Upper lobe of left lung (tissue), 6 donors: ENCODE measurements around the gene SARDH. TPM values are rescaled to one million over a fixed set of nuclear protein-coding genes. Genes with fewer than 3 reads are reported as not detected.
A peak's percentile ranks its signal among the peaks of the same experiment; 100 is the strongest.

Experiments used
- ATAC-seq, 2 donors: fragments of 200-7000 bp; cut with Tn5 transposase; one replicate each; pipeline ENCODE4 v1.9.1; 2022; ENCODE audit warnings: mild to moderate bottlenecking in 2 of 2, moderate library complexity in 2 of 2; ENCODE audit not compliant: low FRiP score in 2 of 2
- DNase-seq, 2 donors: peaks; one replicate each; pipeline ENCODE4 v3.0.0-alpha.2; 2019 to 2020
- H3K27ac ChIP-seq, 4 donors: fragments of 200-600 bp; sonication (generic); one replicate each; pipeline ENCODE4 v1.5.1; 2016 to 2019
- H3K27me3 ChIP-seq, 4 donors: fragments of 200-600 bp; sonication (generic); one replicate each; pipeline ENCODE4 v1.5.1; 2017 to 2019
- H3K36me3 ChIP-seq, 4 donors: fragments of 200-600 bp; sonication (generic); one replicate each; pipeline ENCODE4 v1.5.1; 2016 to 2019
- H3K4me1 ChIP-seq, 4 donors: fragments of 200-600 bp; sonication (generic); one replicate each; pipeline ENCODE4 v1.5.1; 2018 to 2019
- H3K4me3 ChIP-seq, 4 donors: fragments of 200-600 bp; sonication (generic); one replicate each; pipeline ENCODE4 v1.5.1; 2017 to 2019; ENCODE audit warnings: mild to moderate bottlenecking in 2 of 4, moderate library complexity in 1 of 4
- H3K9me3 ChIP-seq, 4 donors: fragments of 200-600 bp; sonication (generic); one replicate each; pipeline ENCODE4 v1.5.1; 2018 to 2019
- EP300 ChIP-seq, 4 donors: sonication (generic); formaldehyde crosslinking; IDR thresholded peaks; one replicate each; pipeline ENCODE4 v1.5.1; 2017; ENCODE audit warnings: antibody characterized with exemption in 4 of 4, control low read depth in 2 of 4
- POLR2A ChIP-seq, 4 donors: fragments of 450-650 bp; IDR thresholded peaks; one replicate each; pipeline ENCODE4 v1.5.1; 2016 to 2017; ENCODE audit warnings: antibody characterized with exemption in 4 of 4, mild to moderate bottlenecking in 2 of 4
- POLR2AphosphoS5 ChIP-seq, 2 donors: sonication (generic); formaldehyde crosslinking; IDR thresholded peaks; one replicate each; pipeline ENCODE4 v1.5.1; 2017; ENCODE audit warnings: antibody characterized with exemption in 2 of 2
- WGBS, 2 donors: methylation state at CpG; one replicate each; pipeline ENCODE4 v1.1.5; 2017 to 2018; 5-methylcytosine and 5-hydroxymethylcytosine counted together
- total RNA-seq, 6 donors: library from RNA; depleted of rRNA in 4 of 6; stranded (reverse); fragments of >200 nt in 4 of 6; gene quantifications; one replicate each; pipeline versions ENCODE4 v1.1.0 to v1.2.1, GENCODE V29; 2016 to 2021
- TF ChIP-seq, protein P1 (sequence below), 6 experiments: fragments of 450-650 bp in 4 of 6; fragments of 200-600 bp in 2 of 6; sonication (generic) in 2 of 6; IDR thresholded peaks; one replicate each; pipeline ENCODE4 v1.5.1; 2016 to 2019; ENCODE audit warnings: antibody characterized with exemption in 6 of 6
- donor health status: DM: no; HTN: no; CAD: no; lungs with moderate emphysema.
- donor health status: DM: no; HTN: yes; CAD: no; lungs with severe emphysema.

SARDH gene
- total RNA-seq, 6 donors from 2014 or later, result 0.79 to 37.7 (median 4.2) TPM

DNA sequence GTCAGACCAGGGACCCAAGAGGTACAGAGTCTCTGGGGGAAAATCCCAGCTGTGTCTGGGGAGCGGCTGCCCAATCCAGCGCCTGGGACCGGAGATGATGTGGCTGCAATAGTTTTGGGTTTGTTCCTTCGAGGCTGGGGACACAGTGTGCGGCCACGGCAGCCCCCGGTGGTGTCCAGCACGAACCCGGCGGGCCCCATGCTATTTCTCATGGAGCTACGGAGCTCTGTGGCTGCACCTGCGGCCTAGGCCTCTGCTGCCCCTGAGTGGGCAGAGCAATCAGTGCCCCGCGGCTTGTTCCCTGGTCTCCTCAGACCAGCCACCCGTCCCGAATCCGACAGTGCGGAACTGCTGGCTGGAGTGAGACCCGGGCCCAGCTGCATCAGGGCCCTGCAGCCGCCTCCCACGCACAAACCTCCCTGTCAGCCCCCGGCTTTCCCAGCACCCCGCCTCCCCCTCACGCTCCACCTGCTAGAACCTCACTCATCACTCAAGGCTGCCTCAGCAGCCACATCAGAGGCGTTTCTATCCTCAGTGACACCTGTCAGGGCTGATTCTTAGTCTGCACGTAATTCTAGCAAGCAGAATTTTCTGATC, 29.0 kb downstream of the SARDH start:
- H3K27ac ChIP-seq, result no peak overlapping the region
- H3K36me3 ChIP-seq, result no peaks in the 10 kb centered on the region
- TF ChIP-seq POLR2A (IDR thresholded peaks at IDR 0.05), result no peak
- peaks cover 4 to 14% (median 8%) of the 10 kb centered on the region in 4 donors for H3K4me1 ChIP-seq
- no peaks in the 10 kb centered on the region for H3K27me3 ChIP-seq
- H3K4me3 ChIP-seq, result no peak overlapping the region
- ATAC-seq, result no peak
- peak in 1 of 2 donors; percentile 63 for DNase-seq
- WGBS, 2 donors, result 77 to 88% methylated on average over 14 to 26 of the region's 26 CpGs
- H3K9me3 ChIP-seq, result no peaks in the 10 kb centered on the region

DNA sequence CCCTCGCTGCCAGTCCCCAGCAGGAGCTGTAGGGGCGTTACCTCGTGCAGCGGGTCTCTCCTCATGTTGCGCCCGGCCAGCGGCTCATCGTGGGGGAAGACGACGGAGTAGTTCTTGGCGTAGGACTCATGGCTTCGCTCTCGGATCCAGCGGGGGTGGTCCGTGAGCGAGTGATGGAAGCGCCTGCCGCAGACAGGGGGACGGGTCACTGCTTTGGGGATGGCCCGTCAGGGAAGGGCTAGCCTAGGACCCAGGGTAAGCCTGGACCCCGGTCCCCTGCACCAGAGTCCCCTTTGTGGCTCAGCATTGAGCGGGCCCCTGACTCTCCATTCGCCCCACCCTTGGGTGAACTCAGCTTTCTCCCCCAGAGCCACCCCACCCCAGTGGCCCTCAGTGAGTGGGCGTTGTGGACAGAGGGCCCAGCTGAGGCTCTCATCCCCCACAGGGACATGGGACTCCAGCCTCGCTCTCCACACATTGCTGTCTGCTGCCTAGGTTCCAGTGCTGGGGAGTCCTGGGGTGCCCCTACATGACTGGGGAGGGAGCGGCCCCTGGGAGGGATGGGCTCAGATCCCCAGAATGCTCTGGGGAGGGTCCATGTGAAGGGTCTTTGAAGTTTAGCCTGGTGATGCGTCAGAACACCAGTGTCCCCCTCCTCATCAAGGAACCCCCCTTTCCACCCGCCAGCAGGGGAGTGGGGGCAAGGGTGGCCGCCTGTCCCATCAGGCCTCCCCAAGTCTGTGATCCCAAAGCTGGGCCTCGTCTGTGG, 29.7 kb downstream of the SARDH start:
- H3K36me3 ChIP-seq, result no peaks in the 10 kb centered on the region
- H3K4me1 ChIP-seq, result peaks cover 4 to 14% (median 8%) of the 10 kb centered on the region in 4 donors
- no peaks in the 10 kb centered on the region for H3K9me3 ChIP-seq
- H3K4me3 ChIP-seq, result no peak overlapping the region
- TF ChIP-seq EP300 (IDR thresholded peaks at IDR 0.05) (no peak), POLR2A (IDR thresholded peaks at IDR 0.05) (no peak), POLR2AphosphoS5 (IDR thresholded peaks at IDR 0.05) (no peak)
- TF ChIP-seq, protein P1, sequence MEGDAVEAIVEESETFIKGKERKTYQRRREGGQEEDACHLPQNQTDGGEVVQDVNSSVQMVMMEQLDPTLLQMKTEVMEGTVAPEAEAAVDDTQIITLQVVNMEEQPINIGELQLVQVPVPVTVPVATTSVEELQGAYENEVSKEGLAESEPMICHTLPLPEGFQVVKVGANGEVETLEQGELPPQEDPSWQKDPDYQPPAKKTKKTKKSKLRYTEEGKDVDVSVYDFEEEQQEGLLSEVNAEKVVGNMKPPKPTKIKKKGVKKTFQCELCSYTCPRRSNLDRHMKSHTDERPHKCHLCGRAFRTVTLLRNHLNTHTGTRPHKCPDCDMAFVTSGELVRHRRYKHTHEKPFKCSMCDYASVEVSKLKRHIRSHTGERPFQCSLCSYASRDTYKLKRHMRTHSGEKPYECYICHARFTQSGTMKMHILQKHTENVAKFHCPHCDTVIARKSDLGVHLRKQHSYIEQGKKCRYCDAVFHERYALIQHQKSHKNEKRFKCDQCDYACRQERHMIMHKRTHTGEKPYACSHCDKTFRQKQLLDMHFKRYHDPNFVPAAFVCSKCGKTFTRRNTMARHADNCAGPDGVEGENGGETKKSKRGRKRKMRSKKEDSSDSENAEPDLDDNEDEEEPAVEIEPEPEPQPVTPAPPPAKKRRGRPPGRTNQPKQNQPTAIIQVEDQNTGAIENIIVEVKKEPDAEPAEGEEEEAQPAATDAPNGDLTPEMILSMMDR (IDR thresholded peaks at IDR 0.05), result no peak
- no peaks in the 10 kb centered on the region for H3K27me3 ChIP-seq
- 91 to 93% methylated on average over 17 to 30 of the region's 30 CpGs for WGBS, 2 donors
- ATAC-seq (no peak), DNase-seq (peak in 1 of 2 donors; percentile 67)
- peak overlapping the region in 1 of 4 donors; percentile 69 for H3K27ac ChIP-seq

DNA sequence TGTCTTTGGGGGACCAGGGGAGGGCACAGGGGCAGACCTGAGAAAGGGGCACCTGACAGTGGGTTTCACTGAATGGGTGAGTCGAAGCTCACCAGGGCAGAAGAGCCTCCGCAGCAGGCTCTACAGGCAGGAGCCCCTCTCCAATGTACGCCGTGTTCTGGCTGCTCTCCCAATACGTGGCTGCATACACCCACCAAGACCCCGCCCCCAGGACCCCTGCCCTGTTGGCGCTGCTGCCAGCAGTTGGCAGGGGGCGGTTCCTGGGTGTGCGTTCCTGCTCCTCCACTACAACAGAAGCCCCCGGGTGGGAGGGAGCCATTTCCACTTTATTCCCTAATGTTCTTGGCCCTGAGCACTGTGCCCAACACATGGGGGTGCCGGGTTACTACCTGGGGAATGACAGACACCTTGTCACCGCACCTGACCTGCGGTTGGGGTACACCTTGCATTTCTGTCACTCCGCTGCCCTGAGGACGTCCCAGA, 30.3 kb downstream of the SARDH start:
- Histone ChIP-seq H3K9me3 (no peaks in the 10 kb centered on the region), H3K36me3 (no peaks in the 10 kb centered on the region), H3K4me3 (no peak overlapping the region), H3K27ac (peak overlapping the region; percentile 33 to 69 (median 50)), H3K27me3 (no peaks in the 10 kb centered on the region), H3K4me1 (peaks cover 7 to 16% (median 11%) of the 10 kb centered on the region in 4 donors)
- WGBS, 2 donors, result 75 to 94% methylated on average over 10 to 15 of the region's 15 CpGs
- ATAC-seq (no peak), DNase-seq (peak in 1 of 2 donors; percentile 50)
- no peak for TF ChIP-seq POLR2AphosphoS5 (IDR thresholded peaks at IDR 0.05)
- no peak for TF ChIP-seq POLR2A (IDR thresholded peaks at IDR 0.05)
- TF ChIP-seq, protein P1 (IDR thresholded peaks at IDR 0.05), result no peak

DNA sequence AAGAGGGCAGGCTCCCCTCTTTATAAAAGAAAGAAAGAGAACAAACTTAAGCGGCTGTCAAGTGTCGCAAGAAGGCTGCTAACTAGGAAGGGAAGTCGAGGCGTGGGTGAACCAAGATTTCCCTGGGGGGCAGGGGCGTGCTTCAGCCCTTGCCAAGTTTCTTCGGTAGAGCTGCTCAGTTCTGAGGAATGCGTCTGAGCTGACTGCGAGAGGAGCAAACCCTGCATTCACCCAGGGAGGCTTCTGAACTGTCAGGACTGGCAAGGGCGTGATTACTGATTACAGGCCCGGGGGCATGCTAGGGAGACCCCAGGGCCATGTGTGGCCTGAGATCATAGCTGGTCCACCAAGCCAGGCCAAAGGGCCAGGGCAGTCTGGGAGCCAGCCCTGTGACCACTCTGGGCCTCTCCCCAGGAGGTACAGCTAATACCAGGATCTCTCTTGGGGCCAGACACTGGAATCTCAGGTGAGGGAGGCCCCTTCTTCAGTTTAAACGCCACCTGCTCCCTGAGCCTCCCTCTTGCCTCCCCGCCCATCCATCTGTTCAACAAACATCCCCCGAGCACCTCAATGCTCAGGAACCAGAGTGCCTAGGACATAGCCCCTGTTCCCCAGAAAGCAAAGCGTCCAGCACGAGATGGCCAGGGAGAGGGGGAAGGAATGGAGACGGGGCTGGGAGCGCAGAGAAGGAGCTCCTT, 30.9 kb downstream of the SARDH start:
- TF ChIP-seq, protein P1 (IDR thresholded peaks at IDR 0.05), result no peak
- H3K9me3 ChIP-seq, result no peaks in the 10 kb centered on the region
- no peak for DNase-seq
- H3K36me3 ChIP-seq, result no peaks in the 10 kb centered on the region
- no peaks in the 10 kb centered on the region for H3K27me3 ChIP-seq
- peak in 1 of 2 donors; percentile 27 for ATAC-seq
- peak overlapping the region; percentile 33 to 69 (median 50) for H3K27ac ChIP-seq
- WGBS, 2 donors, result 64 to 73% methylated on average over 13 to 17 of the region's 17 CpGs
- H3K4me1 ChIP-seq, result peaks cover 8 to 16% (median 12%) of the 10 kb centered on the region in 4 donors
- no peak overlapping the region for H3K4me3 ChIP-seq
